Esophagus muscularis mucosa (tissue), 4 donors: ENCODE results near the gene PIK3CB.

ENCODE experiments used
- EP300 ChIP-seq: sonication (generic); formaldehyde crosslinking; IDR thresholded peaks from one replicate; pipeline ENCODE4 v1.6.1; 2017; ENCODE audit warnings: antibody characterized with exemption
- POLR2AphosphoS5 ChIP-seq, 2 donors: sonication (generic); formaldehyde crosslinking; IDR thresholded peaks; one replicate each; pipeline ENCODE4 v1.6.1; 2017; ENCODE audit warnings: antibody characterized with exemption in 2 of 2
- TF ChIP-seq, protein P1 (sequence below), 3 experiments: fragments of 200-600 bp in 2 of 3; fragments of 450-650 bp in 1 of 3; sonication (generic) in 2 of 3; IDR thresholded peaks; one replicate each; pipeline ENCODE4 v1.5.1; 2017 to 2019; ENCODE audit warnings: antibody characterized with exemption in 3 of 3, mild to moderate bottlenecking in 2 of 3, moderate library complexity in 1 of 3

DNA sequence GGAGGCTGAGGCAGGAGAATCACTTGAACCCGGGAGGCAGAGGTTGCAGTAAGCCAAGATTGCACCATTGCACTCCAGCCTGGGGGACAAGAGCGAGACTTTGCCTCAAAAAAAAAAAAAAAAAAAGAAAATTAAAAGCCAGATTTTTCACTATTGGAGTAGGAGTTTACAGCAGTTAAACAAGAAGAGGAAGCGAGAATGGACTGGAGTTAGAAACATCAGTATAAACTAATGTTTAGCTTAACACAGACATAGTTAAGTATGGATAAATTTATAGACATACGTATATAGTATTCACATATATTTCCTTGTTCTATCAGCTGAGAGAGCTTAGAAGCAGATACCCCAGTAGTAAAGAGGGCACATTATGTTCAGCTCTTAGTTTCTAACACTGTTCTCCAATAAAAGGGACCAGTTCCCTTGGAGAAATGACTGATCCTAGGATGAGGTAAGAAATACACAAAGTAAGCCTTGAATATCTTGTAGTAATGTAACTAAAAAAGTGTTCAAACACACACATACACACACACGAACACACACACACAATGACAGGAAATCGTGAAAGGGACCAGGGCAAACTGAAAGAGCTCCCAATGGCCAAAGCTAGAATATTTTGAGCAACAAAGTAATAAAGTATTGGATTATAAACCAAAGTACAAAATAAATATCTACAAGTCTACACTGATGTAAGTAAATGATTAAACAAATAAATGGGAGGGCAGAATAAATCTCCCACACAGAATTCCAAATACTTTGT, 25.1 kb downstream of the PIK3CB start:
- TF ChIP-seq POLR2AphosphoS5 (IDR thresholded peaks at IDR 0.05): no peak
- TF ChIP-seq, protein P1, sequence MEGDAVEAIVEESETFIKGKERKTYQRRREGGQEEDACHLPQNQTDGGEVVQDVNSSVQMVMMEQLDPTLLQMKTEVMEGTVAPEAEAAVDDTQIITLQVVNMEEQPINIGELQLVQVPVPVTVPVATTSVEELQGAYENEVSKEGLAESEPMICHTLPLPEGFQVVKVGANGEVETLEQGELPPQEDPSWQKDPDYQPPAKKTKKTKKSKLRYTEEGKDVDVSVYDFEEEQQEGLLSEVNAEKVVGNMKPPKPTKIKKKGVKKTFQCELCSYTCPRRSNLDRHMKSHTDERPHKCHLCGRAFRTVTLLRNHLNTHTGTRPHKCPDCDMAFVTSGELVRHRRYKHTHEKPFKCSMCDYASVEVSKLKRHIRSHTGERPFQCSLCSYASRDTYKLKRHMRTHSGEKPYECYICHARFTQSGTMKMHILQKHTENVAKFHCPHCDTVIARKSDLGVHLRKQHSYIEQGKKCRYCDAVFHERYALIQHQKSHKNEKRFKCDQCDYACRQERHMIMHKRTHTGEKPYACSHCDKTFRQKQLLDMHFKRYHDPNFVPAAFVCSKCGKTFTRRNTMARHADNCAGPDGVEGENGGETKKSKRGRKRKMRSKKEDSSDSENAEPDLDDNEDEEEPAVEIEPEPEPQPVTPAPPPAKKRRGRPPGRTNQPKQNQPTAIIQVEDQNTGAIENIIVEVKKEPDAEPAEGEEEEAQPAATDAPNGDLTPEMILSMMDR (IDR thresholded peaks at IDR 0.05): no peak
- no peak for TF ChIP-seq EP300
